SK-N-SH treated with all-trans-retinoic acid at 6 μM for 48 hours (cell line): Measurements from ENCODE around the gene ADAMTSL3.

Experiments
- ATAC-seq: fragments of 200-7000 bp; cut with Tn5 transposase; 3 replicates; pipeline ENCODE4 v1.9.1; 2020; ENCODE audit warnings: mild to moderate bottlenecking, moderate library complexity
- ARNTL ChIP-seq: fragments of 450-650 bp; formaldehyde crosslinking; IDR thresholded peaks from 2 replicates; pipeline ENCODE4 v1.5.0; 2020; ENCODE audit warnings: low read depth, mild to moderate bottlenecking, moderate library complexity, borderline replicate concordance
- BACH2 ChIP-seq: fragments of 250-450 bp; sonication (Bioruptor Pico); IDR thresholded peaks from 2 replicates; pipeline ENCODE4 v1.9.0; 2021; ENCODE audit warnings: mild to moderate bottlenecking, borderline replicate concordance
- CREB5 ChIP-seq: fragments of 250-450 bp; sonication (Bioruptor Pico); IDR thresholded peaks from 2 replicates; pipeline ENCODE4 v1.5.1; 2020; ENCODE audit warnings: low read depth, mild to moderate bottlenecking, moderate library complexity
- CSDC2 ChIP-seq: fragments of 250-450 bp; sonication (Bioruptor Pico); IDR thresholded peaks from 2 replicates; pipeline ENCODE4 v1.5.0; 2020; ENCODE audit warnings: mild to moderate bottlenecking, moderate library complexity
- CSRNP3 ChIP-seq: fragments of 250-450 bp; sonication (Bioruptor Pico); IDR thresholded peaks from 2 replicates; pipeline ENCODE4 v1.5.1; 2021; ENCODE audit warnings: mild to moderate bottlenecking, moderate library complexity
- ESRRG ChIP-seq: fragments of 250-450 bp; sonication (Bioruptor Pico); IDR thresholded peaks from 2 replicates; pipeline ENCODE4 v1.6.1; 2021; ENCODE audit warnings: mild to moderate bottlenecking
- GLIS3 ChIP-seq: fragments of 250-450 bp; sonication (Bioruptor Pico); IDR thresholded peaks from 2 replicates; pipeline ENCODE4 v1.5.0; 2020; ENCODE audit warnings: mild to moderate bottlenecking, moderate library complexity
- ISL1 ChIP-seq: fragments of 250-450 bp; sonication (Bioruptor Pico); IDR thresholded peaks from 2 replicates; pipeline ENCODE4 v2.1.2; 2022; ENCODE audit warnings: mild to moderate bottlenecking, moderate library complexity
- OSR1 ChIP-seq: fragments of 250-450 bp; sonication (Bioruptor Pico); IDR thresholded peaks from 2 replicates; pipeline ENCODE4 v1.8.0; 2022; ENCODE audit warnings: moderate library complexity, mild to moderate bottlenecking, inconsistent platforms
- PATZ1 ChIP-seq: fragments of 250-450 bp; sonication (Bioruptor Pico); IDR thresholded peaks from 2 replicates; pipeline ENCODE4 v1.8.0; 2020; ENCODE audit warnings: mild to moderate bottlenecking, moderate library complexity, borderline replicate concordance
- POU6F1 ChIP-seq: fragments of 250-450 bp; sonication (Bioruptor Pico); IDR thresholded peaks from 2 replicates; pipeline ENCODE4 v1.8.0; 2021; ENCODE audit warnings: low read depth, mild to moderate bottlenecking, moderate library complexity, borderline replicate concordance
- PPARA ChIP-seq: fragments of 250-450 bp; sonication (Bioruptor Pico); IDR thresholded peaks from 2 replicates; pipeline ENCODE4 v1.5.0; 2020; ENCODE audit warnings: mild to moderate bottlenecking, borderline replicate concordance
- RARB ChIP-seq: fragments of 250-450 bp; sonication (Bioruptor Pico); IDR thresholded peaks from 2 replicates; pipeline ENCODE4 v1.8.0; 2021; ENCODE audit warnings: mild to moderate bottlenecking, moderate library complexity
- TCF4 ChIP-seq: fragments of 250-450 bp; sonication (Bioruptor Pico); IDR thresholded peaks from 2 replicates; pipeline ENCODE4 v1.8.0; 2021; ENCODE audit warnings: mild to moderate bottlenecking, moderate library complexity, borderline replicate concordance
- TOX ChIP-seq: fragments of 250-450 bp; sonication (Bioruptor Pico); IDR thresholded peaks from 2 replicates; pipeline ENCODE4 v1.8.0; 2021; ENCODE audit warnings: mild to moderate bottlenecking, moderate library complexity, borderline replicate concordance
- TSHZ2 ChIP-seq: fragments of 250-450 bp; sonication (Bioruptor Pico); IDR thresholded peaks from 2 replicates; pipeline ENCODE4 v1.5.0; 2020; ENCODE audit warnings: mild to moderate bottlenecking, moderate library complexity
- ZFP3 ChIP-seq: fragments of 250-450 bp; sonication (Bioruptor Pico); IDR thresholded peaks from 2 replicates; pipeline ENCODE4 v1.5.0; 2020; ENCODE audit warnings: mild to moderate bottlenecking, moderate library complexity
- ZFP30 ChIP-seq: fragments of 450-650 bp; formaldehyde crosslinking; IDR thresholded peaks from 2 replicates; pipeline ENCODE4 v1.5.0; 2022; ENCODE audit warnings: mild to moderate bottlenecking, moderate library complexity
- ZNF565 ChIP-seq: fragments of 450-650 bp; formaldehyde crosslinking; conservative IDR thresholded peaks from 2 replicates; pipeline ENCODE4 v1.5.0; 2020; ENCODE audit warnings: low read depth, mild to moderate bottlenecking, moderate library complexity
- ZNF70 ChIP-seq: fragments of 450-650 bp; formaldehyde crosslinking; IDR thresholded peaks from 2 replicates; pipeline ENCODE4 v1.5.0; 2020; ENCODE audit warnings: mild to moderate bottlenecking, moderate library complexity
- ZNF8 ChIP-seq: fragments of 450-650 bp; formaldehyde crosslinking; IDR thresholded peaks from 2 replicates; pipeline ENCODE4 v1.5.0; 2020; ENCODE audit warnings: mild to moderate bottlenecking, moderate library complexity

ADAMTSL3 gene

GRCh38 chr15:83917432-83917831 is 263.5 kb downstream of the ADAMTSL3 start:
- ATAC-seq: no peak
- no peak for TF ChIP-seq PPARA (CRISPR knock-in tag)
- no peak for TF ChIP-seq CSDC2
- TF ChIP-seq ZFP3 (CRISPR knock-in tag): no peak
- no peak for TF ChIP-seq PATZ1
- TF ChIP-seq POU6F1 (CRISPR knock-in tag): no peak
- no peak for TF ChIP-seq BACH2
- no peak for TF ChIP-seq ESRRG (CRISPR knock-in tag)
- no peak for TF ChIP-seq GLIS3 (CRISPR knock-in tag)
- no peak for TF ChIP-seq ZNF565 (CRISPR knock-in tag)
- TF ChIP-seq ZNF8: no peak

- no peak for TF ChIP-seq GLIS3 (CRISPR knock-in tag)
- TF ChIP-seq ESRRG (CRISPR knock-in tag): no peak
- no peak for TF ChIP-seq OSR1 (CRISPR knock-in tag)
- TF ChIP-seq POU6F1 (CRISPR knock-in tag): no peak
- TF ChIP-seq ZFP3 (CRISPR knock-in tag): no peak
- no peak for ATAC-seq
These were observed 264.1 kb downstream of the ADAMTSL3 start for GRCh38 chr15:83918011-83918410.

GRCh38 chr15:83919319-83919830 is 265.5 kb downstream of the ADAMTSL3 start:
- TF ChIP-seq BACH2: no peak
- TF ChIP-seq PPARA (CRISPR knock-in tag): no peak
- TF ChIP-seq TSHZ2 (CRISPR knock-in tag): no peak
- no peak for TF ChIP-seq ZNF8
- TF ChIP-seq PATZ1: no peak
- TF ChIP-seq ESRRG (CRISPR knock-in tag): no peak
- no peak for TF ChIP-seq CREB5
- TF ChIP-seq ZFP30 (CRISPR knock-in tag): no peak
- TF ChIP-seq ARNTL (CRISPR knock-in tag): no peak
- TF ChIP-seq OSR1 (CRISPR knock-in tag): no peak
- TF ChIP-seq POU6F1 (CRISPR knock-in tag): no peak
- TF ChIP-seq TCF4 (CRISPR knock-in tag): no peak
- TF ChIP-seq CSDC2: no peak
- no peak for TF ChIP-seq TOX (CRISPR knock-in tag)
- TF ChIP-seq CSRNP3 (CRISPR knock-in tag): no peak
- no peak for TF ChIP-seq ZNF70
- no peak for TF ChIP-seq ISL1 (CRISPR knock-in tag)
- TF ChIP-seq ZFP3 (CRISPR knock-in tag): no peak
- TF ChIP-seq ZNF565 (CRISPR knock-in tag): no peak
- TF ChIP-seq RARB (CRISPR knock-in tag): no peak
- ATAC-seq: no peak
